Mammary microvascular endothelial cell (primary cell): Measurements from ENCODE around the gene CSAG3. TPM values are rescaled to one million over a fixed set of nuclear protein-coding genes. Genes with fewer than 3 reads are reported as not detected.

Source experiments
- total RNA-seq: library from RNA; depleted of rRNA; stranded (reverse); fragments of >200 nt; gene quantifications from 2 replicates; pipeline ENCODE4 v1.2.3, GENCODE V29; 2015

Gene CSAG3
- not detected in 2 replicates for total RNA-seq

GRCh38 chrX:152758918-152759317 is at the start of gene CSAG3:
Gene CSAG3 (plus strand): TSS chrX:152759218.

DNA sequence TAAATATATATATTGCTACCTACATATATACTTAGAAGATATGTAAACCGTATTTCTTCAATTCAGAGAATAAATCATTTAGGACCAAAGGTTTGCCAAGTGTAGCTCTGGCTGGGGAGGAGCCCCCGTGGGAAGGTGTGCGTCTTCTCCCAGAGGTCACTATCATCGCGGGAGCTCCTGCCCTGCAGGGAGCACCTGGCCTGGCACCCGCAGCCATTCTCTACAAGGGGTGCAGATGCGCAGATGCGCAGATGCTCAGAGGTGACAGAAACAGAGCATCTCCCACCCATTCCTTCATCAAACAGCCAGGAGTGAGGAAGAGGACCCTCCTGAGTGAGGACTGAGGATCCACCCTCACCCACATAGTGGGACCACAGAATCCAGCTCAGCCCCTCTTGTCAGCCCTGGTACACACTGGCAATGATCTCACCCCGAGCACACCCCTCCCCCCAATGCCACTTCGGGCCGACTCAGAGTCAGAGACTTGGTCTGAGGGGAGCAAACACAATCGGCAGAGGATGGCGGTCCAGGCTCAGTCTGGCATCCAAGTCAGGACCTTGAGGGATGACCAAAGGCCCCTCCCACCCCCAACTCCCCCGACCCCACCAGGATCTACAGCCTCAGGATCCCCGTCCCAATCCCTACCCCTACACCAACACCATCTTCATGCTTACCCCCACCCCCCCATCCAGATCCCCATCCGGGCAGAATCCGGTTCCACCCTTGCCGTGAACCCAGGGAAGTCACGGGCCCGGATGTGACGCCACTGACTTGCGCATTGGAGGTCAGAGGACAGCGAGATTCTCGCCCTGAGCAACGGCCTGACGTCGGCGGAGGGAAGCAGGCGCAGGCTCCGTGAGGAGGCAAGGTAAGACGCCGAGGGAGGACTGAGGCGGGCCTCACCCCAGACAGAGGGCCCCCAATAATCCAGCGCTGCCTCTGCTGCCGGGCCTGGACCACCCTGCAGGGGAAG is 44.9 kb upstream of the CSAG3 start, which contains the start of gene MAGEA2B:
MAGEA2B (plus strand) TSS at position 814 of the 973 bp plus-strand sequence. CDS start 2,479 bp downstream, outside the sequence.

DNA sequence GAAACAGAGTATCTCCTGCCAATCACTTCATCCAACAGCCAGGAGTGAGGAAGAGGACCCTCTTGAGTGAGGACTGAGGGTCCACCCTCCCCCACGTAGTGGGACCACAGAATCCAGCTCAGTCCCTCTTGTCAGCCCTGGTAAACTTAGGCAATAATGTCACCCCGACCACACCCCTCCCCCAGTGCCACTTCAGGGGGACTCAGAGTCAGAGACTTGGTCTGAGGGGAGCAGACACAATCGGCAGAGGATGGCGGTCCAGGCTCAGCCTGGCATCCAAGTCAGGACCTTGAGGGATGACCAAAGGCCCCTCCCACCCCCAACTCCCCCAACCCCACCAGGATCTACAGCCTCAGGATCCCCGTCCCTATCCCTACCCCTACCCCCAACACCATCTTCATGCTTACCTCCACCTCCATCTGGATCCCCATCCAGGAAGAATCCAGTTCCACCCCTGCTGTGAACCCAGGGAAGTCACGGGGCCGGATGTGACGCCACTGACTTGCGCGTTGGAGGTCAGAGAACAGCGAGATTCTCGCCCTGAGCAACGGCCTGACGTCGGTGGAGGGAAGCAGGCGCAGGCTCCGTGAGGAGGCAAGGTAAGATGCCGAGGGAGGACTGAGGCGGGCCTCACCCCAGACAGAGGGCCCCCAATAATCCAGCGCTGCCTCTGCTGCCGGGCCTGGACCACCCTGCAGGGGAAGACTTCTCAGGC is 25.6 kb upstream of the CSAG3 start, which contains the start of the genes CSAG1 and MAGEA12:
CSAG1 (minus strand) TSS at position 461 of the 715 bp plus-strand sequence. CDS start 1,261 bp downstream, outside the sequence.
MAGEA12 (plus strand) TSS at position 497 of the 715 bp plus-strand sequence. CDS start 2,405 bp downstream, outside the sequence.

DNA sequence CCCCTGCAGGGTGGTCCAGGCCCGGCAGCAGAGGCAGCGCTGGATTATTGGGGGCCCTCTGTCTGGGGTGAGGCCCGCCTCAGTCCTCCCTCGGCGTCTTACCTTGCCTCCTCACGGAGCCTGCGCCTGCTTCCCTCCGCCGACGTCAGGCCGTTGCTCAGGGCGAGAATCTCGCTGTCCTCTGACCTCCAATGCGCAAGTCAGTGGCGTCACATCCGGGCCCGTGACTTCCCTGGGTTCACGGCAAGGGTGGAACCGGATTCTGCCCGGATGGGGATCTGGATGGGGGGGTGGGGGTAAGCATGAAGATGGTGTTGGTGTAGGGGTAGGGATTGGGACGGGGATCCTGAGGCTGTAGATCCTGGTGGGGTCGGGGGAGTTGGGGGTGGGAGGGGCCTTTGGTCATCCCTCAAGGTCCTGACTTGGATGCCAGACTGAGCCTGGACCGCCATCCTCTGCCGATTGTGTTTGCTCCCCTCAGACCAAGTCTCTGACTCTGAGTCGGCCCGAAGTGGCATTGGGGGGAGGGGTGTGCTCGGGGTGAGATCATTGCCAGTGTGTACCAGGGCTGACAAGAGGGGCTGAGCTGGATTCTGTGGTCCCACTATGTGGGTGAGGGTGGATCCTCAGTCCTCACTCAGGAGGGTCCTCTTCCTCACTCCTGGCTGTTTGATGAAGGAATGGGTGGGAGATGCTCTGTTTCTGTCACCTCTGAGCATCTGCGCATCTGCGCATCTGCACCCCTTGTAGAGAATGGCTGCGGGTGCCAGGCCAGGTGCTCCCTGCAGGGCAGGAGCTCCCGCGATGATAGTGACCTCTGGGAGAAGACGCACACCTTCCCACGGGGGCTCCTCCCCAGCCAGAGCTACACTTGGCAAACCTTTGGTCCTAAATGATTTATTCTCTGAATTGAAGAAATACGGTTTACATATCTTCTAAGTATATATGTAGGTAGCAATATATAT is 5.0 kb upstream of the CSAG3 start, which contains the start of gene MAGEA2:
MAGEA2 (minus strand) TSS at position 157 of the 965 bp plus-strand sequence. CDS start 2,479 bp downstream, outside the sequence.

DNA sequence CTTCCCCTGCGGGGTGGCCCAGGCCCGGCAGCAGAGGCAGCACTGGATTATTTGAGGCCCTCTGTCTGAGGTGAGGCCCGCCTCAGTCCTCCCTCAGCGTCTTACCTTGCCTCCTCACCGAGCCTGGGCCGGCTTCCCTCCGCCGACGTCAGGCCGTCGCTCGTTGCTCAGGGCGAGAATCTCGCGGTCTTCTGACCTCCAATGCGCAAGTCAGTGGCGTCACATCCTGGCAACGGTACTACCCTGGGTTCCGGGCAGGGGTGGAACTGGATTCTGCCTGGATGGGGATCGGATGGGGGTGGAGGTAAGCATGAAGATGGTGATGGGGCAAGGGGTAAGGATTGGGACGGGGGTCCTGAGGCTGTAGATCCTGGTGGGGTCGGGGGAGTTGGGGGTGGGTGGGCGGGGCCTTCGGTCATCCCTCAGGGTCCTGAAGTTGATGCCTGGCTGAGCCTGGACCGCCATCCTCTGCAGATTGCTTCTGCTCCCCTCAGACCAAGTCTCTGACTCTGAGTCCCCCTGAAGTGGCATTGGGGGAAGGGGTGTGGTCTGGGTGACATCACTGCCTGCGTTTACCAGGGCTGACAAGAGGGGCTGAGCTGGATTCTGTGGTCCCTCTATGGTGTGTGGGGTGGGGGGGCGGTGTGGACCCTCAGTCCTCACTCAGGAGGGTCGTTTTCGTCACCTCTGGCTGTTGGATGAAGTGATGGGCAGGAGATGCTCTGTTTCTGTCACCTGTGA is 10.7 kb downstream of the CSAG3 start, which contains the start of gene MAGEA6:
MAGEA6 (minus strand) TSS at position 141 of the 741 bp plus-strand sequence. CDS start 2,039 bp downstream, outside the sequence.

Other genes with a start within 250 kb of the CSAG3 start
- gene GABRQ, start 121.3 kb upstream of the CSAG3 start, total RNA-seq: 0.05 and 0.13 TPM in 2 replicates
- gene MAGEA3, start 60.4 kb upstream of the CSAG3 start, total RNA-seq: not detected in 2 replicates
- gene CSAG2, start 49.9 kb upstream of the CSAG3 start, total RNA-seq: not detected in 2 replicates
- not detected in 2 replicates for gene MAGEA2B, start 44.6 kb upstream of the CSAG3 start, total RNA-seq
- gene CSAG1, start 25.5 kb upstream of the CSAG3 start, total RNA-seq: not detected in 2 replicates
- not detected in 2 replicates for gene MAGEA12, start 25.5 kb upstream of the CSAG3 start, total RNA-seq
- not detected in 2 replicates for gene MAGEA2, start 5.4 kb upstream of the CSAG3 start, total RNA-seq
- not detected in 2 replicates for gene MAGEA6, start 10.5 kb downstream of the CSAG3 start, total RNA-seq
- 37.4 and 42.4 TPM in 2 replicates for gene CETN2, start 71.5 kb downstream of the CSAG3 start, total RNA-seq
- 25.1 and 26.8 TPM in 2 replicates for gene NSDHL, start 71.8 kb downstream of the CSAG3 start, total RNA-seq
- gene ZNF185, start 138.8 kb downstream of the CSAG3 start, total RNA-seq: 43.6 and 47.2 TPM in 2 replicates
- not detected in 2 replicates for gene PNMA5, start 234.9 kb downstream of the CSAG3 start, total RNA-seq